Right lobe of liver (tissue), 6 donors: ENCODE measurements around the gene FLNB. TPM values are rescaled to one million over a fixed set of nuclear protein-coding genes. Genes with fewer than 3 reads are reported as not detected.
A peak's percentile ranks its signal among the peaks of the same experiment; 100 is the strongest.

Experiments
- ATAC-seq, 4 donors: fragments of 200-7000 bp; cut with Tn5 transposase; one replicate each; pipeline ENCODE4 v1.9.1; 2020; ENCODE audit warnings: mild to moderate bottlenecking in 4 of 4, moderate library complexity in 4 of 4
- DNase-seq, 3 donors: peaks; one replicate each; pipeline ENCODE4 v3.0.0-alpha.2; 2020
- H3K27ac ChIP-seq, 3 donors: fragments of 200-600 bp; one replicate each; pipeline ENCODE4 v1.8.0; 2022
- H3K27me3 ChIP-seq, 2 donors: fragments of 200-600 bp; one replicate each; pipeline ENCODE4 v1.8.0; 2022
- H3K36me3 ChIP-seq, 4 donors: fragments of 200-600 bp; sonication (generic) in 1 of 4; one replicate each; pipeline versions ENCODE4 v1.5.1 to v1.8.0; 2017 to 2022; ENCODE audit warnings: control low read depth in 1 of 4
- H3K4me1 ChIP-seq, 4 donors: fragments of 200-600 bp; sonication (generic) in 1 of 4; one replicate each; pipeline versions ENCODE4 v1.5.1 to v1.8.0; 2017 to 2022; ENCODE audit warnings: control low read depth in 1 of 4
- H3K4me3 ChIP-seq, 3 donors: fragments of 200-600 bp; one replicate each; pipeline ENCODE4 v1.8.0; 2022
- H3K9me3 ChIP-seq, 4 donors: fragments of 200-600 bp; sonication (generic) in 1 of 4; one replicate each; pipeline versions ENCODE4 v1.5.1 to v1.8.0; 2017 to 2022; ENCODE audit warnings: control low read depth in 1 of 4
- POLR2A ChIP-seq: fragments of 450-650 bp; IDR thresholded peaks from one replicate; pipeline ENCODE4 v1.6.1; 2017; ENCODE audit warnings: antibody characterized with exemption, mild to moderate bottlenecking
- WGBS: methylation state at CpG from one replicate; pipeline ENCODE4 v1.1.6; 2018; ENCODE audit warnings: low coverage, low lambda C conversion rate; ENCODE audit not compliant: insufficient coverage; ENCODE audit errors: missing lambda C conversion rate; 5-methylcytosine and 5-hydroxymethylcytosine counted together
- intact Hi-C, 2 donors: fragments of 100-400 bp; cut with DNase I; formaldehyde crosslinking; loops; one replicate each; pipeline versions ENCODE4 v1.11.2 to v1.14.1; 2022
- total RNA-seq, 6 experiments: library from RNA; depleted of rRNA in 2 of 6; stranded (reverse); fragments of >200 nt in 2 of 6; fragmentation: NEBNext Ultra II Directional in 3 of 6; extraction: Animal tissue kit (Norgen Biotek cat#: 25700) in 3 of 6; gene quantifications; one replicate each; pipeline versions ENCODE4 v1.1.0 to v1.2.4, GENCODE V29; 2016 to 2023
- TF ChIP-seq, protein P1 (sequence below), 4 donors: fragments of 200-600 bp in 3 of 4; fragments of 450-650 bp in 1 of 4; IDR thresholded peaks; one replicate each; pipeline versions ENCODE4 v1.5.1 to v1.8.0; 2016 to 2022; ENCODE audit warnings: antibody characterized with exemption in 4 of 4, mild to moderate bottlenecking in 2 of 4
- donor health status: DM: no; HTN: yes; CAD: no.
- donor health status: DM: no; HTN: no; CAD: no.
- donor health status: DM: no; HTN: no; CAD: no.
- donor health status: DM: no; HTN: yes; CAD: no.
- donor health status: DM: no; HTN: yes; CAD: no.

The FLNB gene
- total RNA-seq, 6 experiments from 2014 or later = 48.4 to 109 (median 97.8) TPM

GRCh38 chr3:58143417-58144055 is 135.3 kb downstream of the FLNB start:
- peaks cover 0 to 19% (median 6%) of the 10 kb centered on the region in 4 donors for H3K4me1 ChIP-seq
- no peak overlapping the region for H3K4me3 ChIP-seq
- 72% methylated on average over 5 of the region's 9 CpGs for WGBS
- no peaks in the 10 kb centered on the region for H3K9me3 ChIP-seq
- TF ChIP-seq, protein P1, sequence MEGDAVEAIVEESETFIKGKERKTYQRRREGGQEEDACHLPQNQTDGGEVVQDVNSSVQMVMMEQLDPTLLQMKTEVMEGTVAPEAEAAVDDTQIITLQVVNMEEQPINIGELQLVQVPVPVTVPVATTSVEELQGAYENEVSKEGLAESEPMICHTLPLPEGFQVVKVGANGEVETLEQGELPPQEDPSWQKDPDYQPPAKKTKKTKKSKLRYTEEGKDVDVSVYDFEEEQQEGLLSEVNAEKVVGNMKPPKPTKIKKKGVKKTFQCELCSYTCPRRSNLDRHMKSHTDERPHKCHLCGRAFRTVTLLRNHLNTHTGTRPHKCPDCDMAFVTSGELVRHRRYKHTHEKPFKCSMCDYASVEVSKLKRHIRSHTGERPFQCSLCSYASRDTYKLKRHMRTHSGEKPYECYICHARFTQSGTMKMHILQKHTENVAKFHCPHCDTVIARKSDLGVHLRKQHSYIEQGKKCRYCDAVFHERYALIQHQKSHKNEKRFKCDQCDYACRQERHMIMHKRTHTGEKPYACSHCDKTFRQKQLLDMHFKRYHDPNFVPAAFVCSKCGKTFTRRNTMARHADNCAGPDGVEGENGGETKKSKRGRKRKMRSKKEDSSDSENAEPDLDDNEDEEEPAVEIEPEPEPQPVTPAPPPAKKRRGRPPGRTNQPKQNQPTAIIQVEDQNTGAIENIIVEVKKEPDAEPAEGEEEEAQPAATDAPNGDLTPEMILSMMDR (IDR thresholded peaks at IDR 0.05) = no peak
- no peak for TF ChIP-seq POLR2A
- ATAC-seq (peak; percentile 91 to 95 (median 94)), DNase-seq (peak; percentile 70 to 86 (median 76))
- peak overlapping the region; percentile 35 to 74 (median 45) for H3K27ac ChIP-seq
- no peaks in the 10 kb centered on the region for H3K27me3 ChIP-seq
- intact Hi-C loops = no loop called here
- H3K36me3 ChIP-seq = peaks cover 0 to 59% (median 35%) of the 10 kb centered on the region in 4 donors

DNA sequence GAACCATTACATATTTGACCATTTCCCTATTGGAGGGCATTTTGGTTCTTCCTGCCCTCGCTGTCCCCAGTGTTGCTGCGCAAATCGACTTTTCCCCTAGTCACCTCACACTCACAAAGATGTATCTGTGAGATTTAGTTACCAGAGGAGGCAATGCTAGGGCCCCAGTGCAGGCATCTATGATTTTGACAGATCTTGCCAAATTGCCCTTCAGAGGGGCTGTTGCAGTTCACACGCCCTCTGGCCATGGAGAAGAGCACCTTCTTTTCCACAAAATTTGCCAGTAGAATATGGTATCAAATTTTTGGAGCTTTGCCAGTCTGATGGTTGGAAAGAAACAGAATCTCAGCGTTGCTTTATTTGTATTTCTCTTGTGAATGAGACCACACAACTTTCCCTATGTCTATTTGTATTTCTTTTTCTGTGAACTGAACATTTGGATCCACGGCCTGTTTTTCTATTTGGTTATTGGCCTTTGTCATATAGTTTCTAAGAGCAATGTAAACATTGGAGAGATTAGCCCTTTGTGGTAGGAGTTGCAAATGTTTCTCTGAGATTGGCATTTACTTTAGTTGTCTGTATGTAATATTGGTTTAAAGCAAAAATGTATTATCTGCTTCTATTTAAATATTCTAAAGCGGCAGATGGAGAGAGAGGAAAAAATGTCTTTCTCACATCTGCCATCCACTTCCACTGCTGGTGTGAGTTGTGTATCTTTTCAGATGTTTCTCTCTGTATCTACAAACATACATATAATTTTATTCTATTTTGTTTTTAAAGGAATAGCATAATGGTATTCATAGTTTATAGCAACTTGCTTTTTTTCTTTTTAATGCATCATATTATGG is 136.5 kb downstream of the FLNB start:
- H3K36me3 ChIP-seq = peaks cover 0 to 66% (median 36%) of the 10 kb centered on the region in 4 donors
- no peak for TF ChIP-seq POLR2A
- TF ChIP-seq, protein P1 (IDR thresholded peaks at IDR 0.05) = no peak
- ATAC-seq = peak in 1 of 4 donors; percentile 34
- H3K4me3 ChIP-seq = no peak overlapping the region
- peaks cover 0 to 22% (median 11%) of the 10 kb centered on the region in 4 donors for H3K4me1 ChIP-seq
- H3K9me3 ChIP-seq = no peaks in the 10 kb centered on the region
- intact Hi-C loops = no loop called here
- no peak for DNase-seq
- no peaks in the 10 kb centered on the region for H3K27me3 ChIP-seq
- peak overlapping the region in 2 of 3 donors; percentile 28 to 74 for H3K27ac ChIP-seq
- WGBS = 73% methylated on average over 7 of the region's 7 CpGs

GRCh38 chr3:58148049-58148448 is 139.8 kb downstream of the FLNB start:
- ATAC-seq (no peak), DNase-seq (no peak)
- Histone ChIP-seq H3K4me3 (no peak overlapping the region), H3K27me3 (no peaks in the 10 kb centered on the region), H3K9me3 (no peaks in the 10 kb centered on the region), H3K36me3 (peaks cover 0 to 53% (median 30%) of the 10 kb centered on the region in 4 donors), H3K4me1 (peaks cover 0 to 34% (median 14%) of the 10 kb centered on the region in 4 donors), H3K27ac (no peak overlapping the region)
- 100% methylated on average over 2 of the region's 9 CpGs for WGBS
- TF ChIP-seq POLR2A = no peak
- TF ChIP-seq, protein P1 (IDR thresholded peaks at IDR 0.05) = no peak
- intact Hi-C loops = no loop called here

DNA sequence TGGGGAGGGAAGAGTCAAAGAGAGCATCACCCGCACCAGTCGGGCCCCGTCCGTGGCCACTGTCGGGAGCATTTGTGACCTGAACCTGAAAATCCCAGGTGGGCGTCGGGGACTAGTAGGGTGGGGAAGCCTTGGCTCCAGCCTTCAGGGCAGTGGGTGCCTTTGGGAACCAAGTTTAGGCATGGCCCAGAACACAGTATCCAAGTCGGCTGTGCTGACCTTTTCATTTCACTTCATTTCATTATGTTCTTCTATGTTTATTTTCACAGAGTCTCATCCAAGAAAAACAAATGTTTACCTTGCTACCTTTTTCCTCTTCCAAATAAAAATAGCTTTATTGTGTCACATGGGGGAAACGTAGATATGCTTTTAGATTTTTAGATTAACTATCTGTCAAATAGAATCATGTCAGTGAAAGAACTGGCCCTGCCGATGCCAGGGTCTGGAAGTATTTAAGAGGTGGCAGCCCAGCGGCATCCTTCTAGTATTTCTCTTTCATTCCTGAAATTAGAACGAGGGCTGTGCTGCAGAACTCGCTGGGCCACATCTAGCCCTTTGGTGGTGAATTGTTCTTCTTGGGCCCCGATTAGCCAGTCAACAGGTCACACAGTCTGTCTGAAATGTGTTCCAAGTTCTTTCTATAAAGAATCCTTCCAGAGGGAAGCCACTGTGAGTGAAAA is 142.0 kb downstream of the FLNB start:
- no peak for DNase-seq
- intact Hi-C loops = no loop called here
- H3K27ac ChIP-seq = peak overlapping the region in 1 of 3 donors; percentile 52
- no peak overlapping the region for H3K4me3 ChIP-seq
- no peaks in the 10 kb centered on the region for H3K9me3 ChIP-seq
- H3K36me3 ChIP-seq = peaks cover 0 to 72% (median 34%) of the 10 kb centered on the region in 4 donors
- H3K4me1 ChIP-seq = peaks cover 0 to 24% (median 8%) of the 10 kb centered on the region in 4 donors
- WGBS = 39% methylated on average over 7 of the region's 14 CpGs
- ATAC-seq = peak; percentile 49 to 81 (median 62)
- H3K27me3 ChIP-seq = no peaks in the 10 kb centered on the region
- no peak for TF ChIP-seq POLR2A
- TF ChIP-seq, protein P1 (IDR thresholded peaks at IDR 0.05) = no peak
